MM.1S (cell line): ENCODE data around the gene PLCB4.

Experiments
- DNase-seq: peaks from one replicate; pipeline ENCODE4 v3.0.0-alpha.2; 2015
- H2AFZ ChIP-seq: fragments of 300-600 bp; sonication (generic); 2 replicates; pipeline ENCODE4 v1.6.0; 2016; ENCODE audit warnings: antibody characterized with exemption, low read length
- H3F3A ChIP-seq: fragments of 300-600 bp; sonication (generic); 2 replicates; pipeline ENCODE4 v1.6.1; 2016; ENCODE audit warnings: mild to moderate bottlenecking, antibody characterized with exemption, low read length, moderate library complexity, mixed read lengths; ENCODE audit not compliant: insufficient read depth
- H3K27ac ChIP-seq: fragments of 300-600 bp; sonication (generic); 2 replicates; pipeline ENCODE4 v1.5.1; 2016; ENCODE audit warnings: mild to moderate bottlenecking, low read length
- H3K27me3 ChIP-seq: fragments of 300-600 bp; sonication (generic); replicated peaks from 2 replicates; pipeline ENCODE4 v1.6.0; 2016; ENCODE audit warnings: low read length; ENCODE audit not compliant: insufficient read depth
- H3K36me3 ChIP-seq: fragments of 300-600 bp; sonication (generic); replicated peaks from 2 replicates; pipeline ENCODE4 v1.6.1; 2016; ENCODE audit warnings: mild to moderate bottlenecking, low read length, mixed read lengths; ENCODE audit not compliant: insufficient read depth
- H3K4me1 ChIP-seq: fragments of 300-600 bp; sonication (generic); 2 replicates; pipeline ENCODE4 v1.6.1; 2016; ENCODE audit warnings: low read length, mixed read lengths
- H3K4me2 ChIP-seq: fragments of 300-600 bp; sonication (generic); 2 replicates; pipeline ENCODE4 v1.6.0; 2016; ENCODE audit warnings: low read depth, low read length
- H3K4me3 ChIP-seq: fragments of 300-600 bp; sonication (generic); 2 replicates; pipeline ENCODE4 v1.5.1; 2016; ENCODE audit warnings: low read length, mixed read lengths
- H3K79me2 ChIP-seq: fragments of 300-600 bp; sonication (generic); 2 replicates; pipeline ENCODE4 v1.6.1; 2016; ENCODE audit warnings: mixed run types, low read length, mixed read lengths
- H3K9ac ChIP-seq: fragments of 300-600 bp; sonication (generic); 2 replicates; pipeline ENCODE4 v1.6.1; 2016; ENCODE audit warnings: low read length, mixed read lengths
- H3K9me2 ChIP-seq: fragments of 300-600 bp; sonication (generic); replicated peaks from 2 replicates; pipeline ENCODE4 v1.6.1; 2016; ENCODE audit warnings: mild to moderate bottlenecking, low read length, mixed read lengths; ENCODE audit not compliant: insufficient read depth
- H3K9me3 ChIP-seq: fragments of 300-600 bp; sonication (generic); replicated peaks from 2 replicates; pipeline ENCODE4 v1.6.1; 2016; ENCODE audit warnings: mild to moderate bottlenecking, low read length, mixed read lengths; ENCODE audit not compliant: insufficient read depth
- H4K20me1 ChIP-seq: fragments of 300-600 bp; sonication (generic); 2 replicates; pipeline ENCODE4 v1.6.1; 2016; ENCODE audit warnings: mild to moderate bottlenecking, low read length, moderate library complexity, mixed read lengths; ENCODE audit not compliant: insufficient read depth
- EZH2 ChIP-seq: fragments of 300-600 bp; sonication (generic); optimal IDR thresholded peaks from 2 replicates; pipeline ENCODE3; 2017; ENCODE audit warnings: low read depth, mild to moderate bottlenecking, antibody characterized with exemption, low read length, mixed read lengths
- EZH2phosphoT487 ChIP-seq: fragments of 300-600 bp; sonication (generic); IDR thresholded peaks from 2 replicates; pipeline ENCODE4 v1.6.1; 2018; ENCODE audit warnings: antibody characterized with exemption, low read length
- TF ChIP-seq, protein P1 (sequence below): fragments of 300-600 bp; sonication (generic); IDR thresholded peaks from 2 replicates; pipeline ENCODE4 v1.5.1; 2016; ENCODE audit warnings: antibody characterized with exemption, low read length, mixed read lengths

The PLCB4 gene

DNA sequence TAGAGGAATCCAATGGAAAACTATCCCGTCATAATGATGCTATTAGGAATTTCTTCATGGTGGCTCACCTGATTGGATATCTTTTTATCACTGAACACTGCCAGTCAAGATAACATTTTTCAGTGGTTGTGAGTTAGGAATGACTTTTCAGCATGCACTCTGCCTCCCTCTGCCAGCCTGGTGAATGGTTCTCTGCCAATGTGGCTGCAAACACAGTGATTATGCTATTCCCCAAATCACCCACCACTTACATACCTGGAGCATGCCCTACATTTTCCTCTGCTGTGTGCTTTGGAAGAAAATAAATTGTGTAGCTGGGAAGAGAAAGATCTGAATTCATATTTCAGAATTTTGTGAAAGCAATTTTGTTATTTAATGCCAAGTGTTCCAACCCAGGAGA is 342.9 kb downstream of the PLCB4 start:
- TF ChIP-seq, protein P1, sequence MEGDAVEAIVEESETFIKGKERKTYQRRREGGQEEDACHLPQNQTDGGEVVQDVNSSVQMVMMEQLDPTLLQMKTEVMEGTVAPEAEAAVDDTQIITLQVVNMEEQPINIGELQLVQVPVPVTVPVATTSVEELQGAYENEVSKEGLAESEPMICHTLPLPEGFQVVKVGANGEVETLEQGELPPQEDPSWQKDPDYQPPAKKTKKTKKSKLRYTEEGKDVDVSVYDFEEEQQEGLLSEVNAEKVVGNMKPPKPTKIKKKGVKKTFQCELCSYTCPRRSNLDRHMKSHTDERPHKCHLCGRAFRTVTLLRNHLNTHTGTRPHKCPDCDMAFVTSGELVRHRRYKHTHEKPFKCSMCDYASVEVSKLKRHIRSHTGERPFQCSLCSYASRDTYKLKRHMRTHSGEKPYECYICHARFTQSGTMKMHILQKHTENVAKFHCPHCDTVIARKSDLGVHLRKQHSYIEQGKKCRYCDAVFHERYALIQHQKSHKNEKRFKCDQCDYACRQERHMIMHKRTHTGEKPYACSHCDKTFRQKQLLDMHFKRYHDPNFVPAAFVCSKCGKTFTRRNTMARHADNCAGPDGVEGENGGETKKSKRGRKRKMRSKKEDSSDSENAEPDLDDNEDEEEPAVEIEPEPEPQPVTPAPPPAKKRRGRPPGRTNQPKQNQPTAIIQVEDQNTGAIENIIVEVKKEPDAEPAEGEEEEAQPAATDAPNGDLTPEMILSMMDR = 0 out of 2 replicates have a peak, but pooled peaks have one; percentile 4
- TF ChIP-seq EZH2 = no peak
- no peaks in the 10 kb centered on the region for H3K79me2 ChIP-seq
- no peaks in the 10 kb centered on the region for H3K27me3 ChIP-seq

DNA sequence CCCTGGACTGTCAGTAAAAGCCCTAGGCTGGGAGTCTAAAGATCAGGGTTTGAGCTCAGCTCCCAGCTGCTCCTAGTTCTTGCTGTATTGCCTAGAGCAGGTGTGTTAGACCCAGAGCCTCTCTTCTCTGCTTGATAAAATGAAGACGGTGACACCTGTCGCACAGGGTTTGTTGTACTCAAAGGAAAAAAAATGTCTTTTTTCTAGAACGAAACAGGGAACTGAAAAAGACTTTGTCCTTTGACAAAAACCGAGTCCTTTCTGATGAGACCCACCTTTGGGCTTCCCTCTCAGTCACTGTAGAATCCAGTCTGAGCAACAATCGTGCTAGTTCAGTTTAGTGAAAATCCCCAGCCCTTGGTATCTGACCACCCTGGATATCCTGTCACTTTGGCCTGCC is 343.4 kb downstream of the PLCB4 start:
- H3K9ac ChIP-seq = peak overlapping the region; percentile 53; the same call in 1 of the 2 replicates
- H3K9me3 ChIP-seq = no peaks in the 10 kb centered on the region
- peak overlapping the region; percentile 87 for H3K27ac ChIP-seq
- H3K4me2 ChIP-seq = peak overlapping the region; percentile 67
- peaks cover 24% of the 10 kb centered on the region for H3F3A ChIP-seq
- no peaks in the 10 kb centered on the region for H3K79me2 ChIP-seq
- peaks cover 44% of the 10 kb centered on the region for H3K4me1 ChIP-seq
- H3K36me3 ChIP-seq = no peaks in the 10 kb centered on the region
- H3K4me3 ChIP-seq = no peak overlapping the region; the same call in 1 of the 2 replicates
- TF ChIP-seq, protein P1 = 0 out of 2 replicates have a peak, but pooled peaks have one; percentile 2
- no peak for TF ChIP-seq EZH2
- TF ChIP-seq EZH2phosphoT487 = no peak
- H3K9me2 ChIP-seq = no peaks in the 10 kb centered on the region
- peak; percentile 86 for DNase-seq
- peak overlapping the region; percentile 24 for H2AFZ ChIP-seq
- no peaks in the 10 kb centered on the region for H4K20me1 ChIP-seq
- no peaks in the 10 kb centered on the region for H3K27me3 ChIP-seq

More for the DNA sequence above, 342.9 kb downstream of the PLCB4 start:
- Histone ChIP-seq H3K4me1 (peaks cover 44% of the 10 kb centered on the region), H2AFZ (no peak overlapping the region), H3K4me2 (peak overlapping the region; percentile 67), H3K36me3 (no peaks in the 10 kb centered on the region), H3F3A (peaks cover 24% of the 10 kb centered on the region), H4K20me1 (no peaks in the 10 kb centered on the region), H3K9me2 (no peaks in the 10 kb centered on the region), H3K27ac (peak overlapping the region; percentile 87), H3K4me3 (peak overlapping the region; percentile 28), H3K9me3 (no peaks in the 10 kb centered on the region), H3K9ac (peak overlapping the region; percentile 53; the same call in 1 of the 2 replicates)
- no peak for DNase-seq

DNA sequence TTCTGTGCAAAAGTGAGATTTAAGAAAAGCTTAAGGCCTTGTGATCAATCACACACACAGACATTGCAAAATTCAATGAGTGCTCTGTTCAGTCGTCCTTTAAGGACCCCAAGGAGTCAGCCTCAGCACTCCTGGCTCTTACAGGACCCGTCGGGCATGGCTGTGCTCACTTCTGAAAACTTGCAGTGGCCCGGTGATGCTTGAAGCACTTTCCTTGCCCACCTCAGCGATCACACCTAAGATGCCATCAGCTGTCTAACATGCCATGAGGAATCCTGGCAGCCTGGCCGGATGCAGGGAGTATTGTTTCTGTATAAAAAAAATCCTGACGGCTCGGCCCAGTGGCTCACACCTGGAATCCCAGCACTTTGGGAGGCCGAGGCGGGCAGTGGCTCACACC is 344.1 kb downstream of the PLCB4 start:
- H3K4me3 ChIP-seq = no peak overlapping the region
- no peaks in the 10 kb centered on the region for H3K9me3 ChIP-seq
- H3F3A ChIP-seq = peaks cover 24% of the 10 kb centered on the region
- H3K36me3 ChIP-seq = no peaks in the 10 kb centered on the region
- TF ChIP-seq, protein P1 = no peak
- TF ChIP-seq EZH2 = no peak
- TF ChIP-seq EZH2phosphoT487 = no peak
- H3K27ac ChIP-seq = peak overlapping the region; percentile 87
- DNase-seq = no peak
- H2AFZ ChIP-seq = peak overlapping the region; percentile 24
- H3K9me2 ChIP-seq = no peaks in the 10 kb centered on the region
- peak overlapping the region; percentile 67; the same call in 1 of the 2 replicates for H3K4me2 ChIP-seq
- peak overlapping the region; percentile 27; the same call in 1 of the 2 replicates for H3K9ac ChIP-seq
- peaks cover 44% of the 10 kb centered on the region for H3K4me1 ChIP-seq
- H4K20me1 ChIP-seq = no peaks in the 10 kb centered on the region
- H3K79me2 ChIP-seq = no peaks in the 10 kb centered on the region
- no peaks in the 10 kb centered on the region for H3K27me3 ChIP-seq
